HCT116 (cell line): ENCODE results near the gene P3H3.

Experiments used
- ATF3 ChIP-seq: IDR thresholded peaks from 2 replicates; pipeline ENCODE4 v1.6.1; 2012
- CEBPB ChIP-seq: IDR thresholded peaks from 2 replicates; pipeline ENCODE4 v1.6.1; 2012; ENCODE audit warnings: low read depth
- CTCF ChIP-seq, 3 experiments: fragments of 200-600 bp in 1 of 3; sonication (generic) in 1 of 3; IDR thresholded peaks in 2 of 3; conservative IDR thresholded peaks in 1 of 3; 2 replicates each; pipeline ENCODE4 v1.5.1; 2012 to 2017; ENCODE audit warnings: low read depth in 2 of 3, low read length in 2 of 3, antibody characterized with exemption in 1 of 3, borderline replicate concordance in 1 of 3, control low read depth in 1 of 3, mild to moderate bottlenecking in 1 of 3, mixed read lengths in 1 of 3, mixed run types in 1 of 3, moderate library complexity in 1 of 3; ENCODE audit not compliant: insufficient read depth in 1 of 3
- EGR1 ChIP-seq: IDR thresholded peaks from 2 replicates; pipeline ENCODE4 v1.6.1; 2012; ENCODE audit warnings: low read depth
- EZH2phosphoT487 ChIP-seq: fragments of 200-600 bp; IDR thresholded peaks from 2 replicates; pipeline ENCODE4 v1.6.1; 2018; ENCODE audit warnings: antibody characterized with exemption, borderline replicate concordance
- POLR2A ChIP-seq: IDR thresholded peaks from 2 replicates; pipeline ENCODE4 v1.7.0; 2011; ENCODE audit warnings: borderline replicate concordance; ENCODE audit not compliant: insufficient read depth, insufficient read length; ENCODE audit errors: extremely low read depth
- POLR2AphosphoS5 ChIP-seq: IDR thresholded peaks from 2 replicates; pipeline ENCODE4 v1.6.1; 2011; ENCODE audit warnings: mild to moderate bottlenecking, low read depth, low read length, moderate library complexity
- REST ChIP-seq: IDR thresholded peaks from 2 replicates; pipeline ENCODE4 v1.6.1; 2012; ENCODE audit warnings: low read depth
- TCF7L2 ChIP-seq: IDR thresholded peaks from 2 replicates; pipeline ENCODE4 v1.7.0; 2011; ENCODE audit warnings: borderline replicate concordance, inconsistent platforms; ENCODE audit not compliant: insufficient read depth, insufficient read length; ENCODE audit errors: extremely low read depth
- YY1 ChIP-seq: IDR thresholded peaks from 2 replicates; pipeline ENCODE4 v1.6.1; 2011; ENCODE audit warnings: low read length, low read depth, moderate library complexity, mild to moderate bottlenecking; ENCODE audit not compliant: insufficient replicate concordance; ENCODE audit errors: extremely low read depth

DNA sequence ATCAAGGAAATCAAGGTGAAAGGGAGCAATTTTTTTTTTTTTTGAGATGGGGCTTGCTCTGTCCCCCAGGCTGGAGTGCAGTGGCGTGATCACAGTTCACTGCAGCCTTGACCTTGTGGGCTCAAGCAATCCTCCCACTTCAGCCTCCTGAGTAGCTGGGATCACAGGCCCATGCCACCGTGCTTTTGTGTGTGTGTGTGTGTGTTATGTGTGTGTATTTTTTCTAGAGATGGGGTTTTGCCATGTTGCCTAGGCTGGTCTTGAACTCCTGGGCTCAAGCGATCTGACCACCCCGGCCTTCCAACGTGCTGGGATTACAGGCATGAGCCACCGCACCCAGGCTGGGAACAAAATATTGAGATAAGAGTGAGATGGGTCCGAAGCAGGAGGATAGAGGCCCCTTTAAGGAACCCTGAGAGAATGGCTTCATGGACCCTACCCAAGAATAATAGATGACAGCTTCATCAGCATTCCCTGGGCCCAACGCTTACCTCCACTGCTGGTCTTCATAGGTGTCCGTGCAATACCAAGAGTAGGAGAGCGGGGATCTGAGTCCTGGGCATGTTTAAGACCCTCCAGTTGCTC lies 21.9 kb downstream of the P3H3 start:
- TF ChIP-seq POLR2A: no peak
- no peak for TF ChIP-seq CTCF (IDR thresholded peaks at IDR 0.05 in 2 of 3, conservative IDR thresholded peaks at IDR 0.05 in 1 of 3; ENCODE audit: borderline replicate concordance in 1 of 3, insufficient read depth in 1 of 3, low read depth in 2 of 3, low read length in 2 of 3)
- no peak for TF ChIP-seq POLR2AphosphoS5
- TF ChIP-seq EGR1: no peak
- TF ChIP-seq REST: no peak
- TF ChIP-seq YY1: no peak
- TF ChIP-seq TCF7L2: no peak
- no peak for TF ChIP-seq ATF3
- TF ChIP-seq CEBPB: no peak
- TF ChIP-seq EZH2phosphoT487: no peak
